Measurements from ENCODE around the gene TOM1.
"Not testable (repeated sequence)": the region's sequence is repeated elsewhere in the genome, so short reads cannot be mapped to it uniquely, and the experiment has no call there.

TOM1 gene

DNA sequence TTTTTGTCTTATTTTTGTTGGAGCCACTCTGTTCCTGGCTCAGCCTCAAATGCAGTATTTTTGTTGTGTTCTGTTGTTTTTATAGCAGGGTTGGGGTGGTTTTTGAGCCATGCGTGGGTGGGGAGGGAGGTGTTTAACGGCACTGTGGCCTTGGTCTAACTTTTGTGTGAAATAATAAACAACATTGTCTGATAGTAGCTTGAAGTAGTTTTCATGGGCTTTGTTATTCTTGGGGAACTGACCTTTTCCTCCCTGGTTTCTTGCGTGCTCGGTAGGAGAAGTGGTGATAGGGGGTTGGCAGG lies 94.3 kb downstream of the TOM1 start:
- no peaks in the 10 kb centered on the region for H3K4me1 ChIP-seq (ENCODE audit: control insufficient read depth in 1 of 2, insufficient read depth in 2 of 2, low read length in 2 of 2)
- no peaks in the 10 kb centered on the region for H3K9me3 ChIP-seq (ENCODE audit: control insufficient read depth in 1 of 2, low read length in 2 of 2)
- H3K36me3 ChIP-seq (ENCODE audit: control insufficient read depth in 1 of 2, insufficient read depth in 2 of 2, low read length in 2 of 2) = peaks cover 4 to 6% of the 10 kb centered on the region in 2 donors
- H3K4me3 ChIP-seq (ENCODE audit: low read depth in 1 of 2, low read length in 2 of 2) = no peak overlapping the region
- H3K27ac ChIP-seq (ENCODE audit: low read length) = no peak overlapping the region
- H3K27me3 ChIP-seq (ENCODE audit: low read depth, low read length) = no peaks in the 10 kb centered on the region

GRCh38 chr22:35394810-35395563 lies 95.3 kb downstream of the TOM1 start:
- Histone ChIP-seq H3K4me3 (ENCODE audit: low read depth in 1 of 2, low read length in 2 of 2) (no peak overlapping the region), H3K27ac (ENCODE audit: low read length) (no peak overlapping the region), H3K9me3 (ENCODE audit: control insufficient read depth in 1 of 2, low read length in 2 of 2) (no peaks in the 10 kb centered on the region), H3K4me1 (ENCODE audit: control insufficient read depth in 1 of 2, insufficient read depth in 2 of 2, low read length in 2 of 2) (peaks cover 0 to 4% of the 10 kb centered on the region in 2 donors), H3K36me3 (ENCODE audit: control insufficient read depth in 1 of 2, insufficient read depth in 2 of 2, low read length in 2 of 2) (peaks cover 4 to 6% of the 10 kb centered on the region in 2 donors), H3K27me3 (ENCODE audit: low read depth, low read length) (no peaks in the 10 kb centered on the region)

GRCh38 chr22:35396622-35397021 lies 96.9 kb downstream of the TOM1 start:
- H3K4me3 ChIP-seq (ENCODE audit: low read depth in 1 of 2, low read length in 2 of 2); H3K4me1 ChIP-seq (ENCODE audit: control insufficient read depth in 1 of 2, insufficient read depth in 2 of 2, low read length in 2 of 2); H3K27ac ChIP-seq (ENCODE audit: low read length); H3K9me3 ChIP-seq (ENCODE audit: control insufficient read depth in 1 of 2, low read length in 2 of 2); H3K27me3 ChIP-seq (ENCODE audit: low read depth, low read length); H3K36me3 ChIP-seq (ENCODE audit: control insufficient read depth in 1 of 2, insufficient read depth in 2 of 2, low read length in 2 of 2): not testable (repeated sequence)

- no peaks in the 10 kb centered on the region for H3K9me3 ChIP-seq (ENCODE audit: control insufficient read depth in 1 of 2, low read length in 2 of 2)
- no peak overlapping the region for H3K27ac ChIP-seq (ENCODE audit: low read length)
Measured at GRCh38 chr22:35397095-35397904, 97.6 kb downstream of the TOM1 start.

More at GRCh38 chr22:35397095-35397904, 97.6 kb downstream of the TOM1 start:
- peaks cover 0 to 4% of the 10 kb centered on the region in 2 donors for H3K36me3 ChIP-seq (ENCODE audit: control insufficient read depth in 1 of 2, insufficient read depth in 2 of 2, low read length in 2 of 2)
- no peaks in the 10 kb centered on the region for H3K27me3 ChIP-seq (ENCODE audit: low read depth, low read length)
- H3K4me1 ChIP-seq (ENCODE audit: control insufficient read depth in 1 of 2, insufficient read depth in 2 of 2, low read length in 2 of 2) = peaks cover 0 to 9% of the 10 kb centered on the region in 2 donors
- H3K4me3 ChIP-seq (ENCODE audit: low read depth in 1 of 2, low read length in 2 of 2) = no peak overlapping the region
